ENCODE measurements around the gene PAK1.

The PAK1 gene

GRCh38 chr11:77401486-77402217, 72.2 kb downstream of the PAK1 start:
- ChIA-PET CTCF (interaction anchor here (1.4 to 1.6 kb wide), 2 partner anchors 16 to 20 kb away, joined by 3 to 6 read pairs; no protein-coding TSS in a partner anchor), POLR2A (no interaction called here)
- TF ChIP-seq, protein P1, sequence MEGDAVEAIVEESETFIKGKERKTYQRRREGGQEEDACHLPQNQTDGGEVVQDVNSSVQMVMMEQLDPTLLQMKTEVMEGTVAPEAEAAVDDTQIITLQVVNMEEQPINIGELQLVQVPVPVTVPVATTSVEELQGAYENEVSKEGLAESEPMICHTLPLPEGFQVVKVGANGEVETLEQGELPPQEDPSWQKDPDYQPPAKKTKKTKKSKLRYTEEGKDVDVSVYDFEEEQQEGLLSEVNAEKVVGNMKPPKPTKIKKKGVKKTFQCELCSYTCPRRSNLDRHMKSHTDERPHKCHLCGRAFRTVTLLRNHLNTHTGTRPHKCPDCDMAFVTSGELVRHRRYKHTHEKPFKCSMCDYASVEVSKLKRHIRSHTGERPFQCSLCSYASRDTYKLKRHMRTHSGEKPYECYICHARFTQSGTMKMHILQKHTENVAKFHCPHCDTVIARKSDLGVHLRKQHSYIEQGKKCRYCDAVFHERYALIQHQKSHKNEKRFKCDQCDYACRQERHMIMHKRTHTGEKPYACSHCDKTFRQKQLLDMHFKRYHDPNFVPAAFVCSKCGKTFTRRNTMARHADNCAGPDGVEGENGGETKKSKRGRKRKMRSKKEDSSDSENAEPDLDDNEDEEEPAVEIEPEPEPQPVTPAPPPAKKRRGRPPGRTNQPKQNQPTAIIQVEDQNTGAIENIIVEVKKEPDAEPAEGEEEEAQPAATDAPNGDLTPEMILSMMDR (IDR thresholded peaks at IDR 0.05; ENCODE audit: control extremely low read depth, extremely low read depth, low read depth, missing control alignments): no peak
- DNase-seq (ENCODE audit: extremely low spot score): no peak

DNA sequence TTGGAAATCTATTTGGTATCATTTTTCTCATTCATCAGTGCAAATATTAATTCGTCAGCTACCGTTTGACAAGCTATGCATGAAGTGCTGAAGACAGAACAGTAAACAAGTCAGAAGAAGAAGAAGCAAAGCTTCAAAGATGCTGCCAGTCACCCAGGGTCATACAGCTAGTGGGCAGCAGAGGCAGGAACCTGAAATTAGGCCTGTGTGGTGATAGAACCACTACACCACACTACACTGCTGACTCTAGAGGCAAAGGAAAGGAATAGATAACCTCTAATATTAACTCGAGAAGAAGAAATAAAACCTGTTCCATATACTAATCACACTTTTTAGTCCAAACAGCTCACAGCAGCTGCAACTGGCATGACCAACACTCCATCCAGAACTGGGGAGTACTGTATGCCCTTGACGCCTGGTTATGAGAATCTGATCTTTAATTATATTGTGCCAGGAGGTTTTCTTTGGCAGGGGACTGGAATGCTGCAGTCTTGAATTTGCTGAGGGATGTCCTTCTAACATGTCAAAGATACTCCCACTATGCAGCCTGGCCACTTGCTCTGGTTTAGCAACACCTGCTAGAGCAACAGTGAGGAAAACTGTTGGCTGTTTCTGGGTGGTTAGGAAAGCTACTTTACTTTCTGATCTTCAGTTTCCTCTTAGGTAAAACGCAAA, 73.0 kb downstream of the PAK1 start:
- no peak for DNase-seq (ENCODE audit: extremely low spot score)
- TF ChIP-seq, protein P1 (IDR thresholded peaks at IDR 0.05; ENCODE audit: control extremely low read depth, extremely low read depth, low read depth, missing control alignments): no peak
- ChIA-PET POLR2A (no interaction called here), CTCF (interaction anchor here (0.8 to 1.6 kb wide), 3 partner anchors 10 to 19 kb away, joined by 3 to 6 read pairs (median 4); no protein-coding TSS in a partner anchor)

DNA sequence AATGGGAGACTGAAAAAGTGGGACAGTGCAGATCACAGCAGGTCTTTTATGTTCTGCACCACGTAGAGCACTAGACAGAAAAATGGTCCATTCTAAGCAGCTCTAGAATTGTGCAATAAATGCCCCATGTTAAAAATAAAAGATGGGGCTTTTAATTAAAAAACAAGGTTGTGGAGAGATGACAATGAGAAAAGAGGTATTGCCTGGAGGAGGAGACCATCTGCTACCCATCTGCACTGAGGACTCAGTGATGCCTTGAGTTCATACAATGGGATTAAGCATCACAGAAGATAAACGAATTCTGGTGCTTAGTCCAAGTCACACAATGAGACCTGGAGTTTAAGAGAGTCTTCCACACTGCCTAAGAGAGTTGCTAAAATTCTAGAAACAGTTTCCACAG, 73.6 kb downstream of the PAK1 start:
- CTCF ChIA-PET: interaction anchor here (0.8 to 1.6 kb wide), 2 partner anchors 9 to 19 kb away, joined by 4 to 6 read pairs; no protein-coding TSS in a partner anchor
- no peak for DNase-seq (ENCODE audit: extremely low spot score)
- TF ChIP-seq, protein P1 (IDR thresholded peaks at IDR 0.05; ENCODE audit: control extremely low read depth, extremely low read depth, low read depth, missing control alignments): no peak
- POLR2A ChIA-PET: no interaction called here

- no peak for DNase-seq (ENCODE audit: extremely low spot score)
Measured at GRCh38 chr11:77397631-77398030, 76.3 kb downstream of the PAK1 start.

GRCh38 chr11:77396911-77397310, 77.0 kb downstream of the PAK1 start:
- no peak for DNase-seq (ENCODE audit: extremely low spot score)
- ChIA-PET CTCF (interaction anchor here (1.5 kb wide), 3 partner anchors 10 to 151 kb away, joined by 4 to 7 read pairs (median 4); no protein-coding TSS in a partner anchor), POLR2A (interaction anchor here (0.7 kb wide), 1 partner anchor 15 kb away, joined by 3 read pairs; no protein-coding TSS in a partner anchor)
- TF ChIP-seq, protein P1 (IDR thresholded peaks at IDR 0.05; ENCODE audit: control extremely low read depth, extremely low read depth, low read depth, missing control alignments): no peak

More at GRCh38 chr11:77397631-77398030, 76.3 kb downstream of the PAK1 start:
- TF ChIP-seq, protein P1 (IDR thresholded peaks at IDR 0.05; ENCODE audit: control extremely low read depth, extremely low read depth, low read depth, missing control alignments): no peak
- CTCF ChIA-PET: no interaction called here
- POLR2A ChIA-PET: no interaction called here

GRCh38 chr11:77396305-77396704, 77.6 kb downstream of the PAK1 start:
- CTCF ChIA-PET: interaction anchor here (1.5 kb wide), 3 partner anchors 11 to 152 kb away, joined by 4 to 7 read pairs (median 4); no protein-coding TSS in a partner anchor
- TF ChIP-seq, protein P1 (IDR thresholded peaks at IDR 0.05; ENCODE audit: control extremely low read depth, extremely low read depth, low read depth, missing control alignments): no peak
- POLR2A ChIA-PET: interaction anchor here (0.7 kb wide), 1 partner anchor 16 kb away, joined by 3 read pairs; no protein-coding TSS in a partner anchor
- no peak for DNase-seq (ENCODE audit: extremely low spot score)
